Liver (tissue), 3 donors: ENCODE results near the gene HIVEP2.

Experiments used
- ATF3 ChIP-seq: IDR thresholded peaks from 2 replicates; pipeline ENCODE4 v1.6.1; 2016; ENCODE audit warnings: antibody characterized with exemption
- CTCF ChIP-seq: fragments of 150-350 bp; IDR thresholded peaks from 2 replicates; pipeline ENCODE4 v1.5.1; 2017; ENCODE audit warnings: improper control_type of control experiment, low read depth, low read length; ENCODE audit not compliant: missing input control
- EGR1 ChIP-seq, 2 donors: IDR thresholded peaks; 2 replicates each; pipeline ENCODE4 v1.6.1; 2016 to 2018; ENCODE audit warnings: antibody characterized with exemption in 2 of 2, low read depth in 2 of 2
- FOXA1 ChIP-seq: IDR thresholded peaks from 2 replicates; pipeline ENCODE4 v1.6.1; 2016; ENCODE audit warnings: antibody characterized with exemption
- GABPA ChIP-seq, 2 donors: IDR thresholded peaks in 1 of 2; conservative IDR thresholded peaks in 1 of 2; 2 replicates each; pipeline ENCODE4 v1.6.1; 2016; ENCODE audit warnings: antibody characterized with exemption in 2 of 2, mild to moderate bottlenecking in 1 of 2, moderate library complexity in 1 of 2
- HNF4A ChIP-seq, 2 donors: conservative IDR thresholded peaks; 2 replicates each; pipeline ENCODE4 v1.6.1; 2016; ENCODE audit warnings: antibody characterized with exemption in 2 of 2, mild to moderate bottlenecking in 2 of 2
- JUND ChIP-seq, 2 donors: IDR thresholded peaks; 2 replicates each; pipeline ENCODE4 v1.6.1; 2016; ENCODE audit warnings: antibody characterized with exemption in 2 of 2
- MAX ChIP-seq: IDR thresholded peaks from 2 replicates; pipeline ENCODE4 v1.6.1; 2016; ENCODE audit warnings: antibody characterized with exemption
- SP1 ChIP-seq: IDR thresholded peaks from 2 replicates; pipeline ENCODE4 v1.6.1; 2018; ENCODE audit warnings: antibody characterized with exemption, mild to moderate bottlenecking
- TF ChIP-seq, protein P1 (sequence below): IDR thresholded peaks from 2 replicates; pipeline ENCODE4 v1.6.1; 2016; ENCODE audit warnings: antibody characterized with exemption, mild to moderate bottlenecking
- donor health status: healthy.
- donor health status: healthy.

DNA sequence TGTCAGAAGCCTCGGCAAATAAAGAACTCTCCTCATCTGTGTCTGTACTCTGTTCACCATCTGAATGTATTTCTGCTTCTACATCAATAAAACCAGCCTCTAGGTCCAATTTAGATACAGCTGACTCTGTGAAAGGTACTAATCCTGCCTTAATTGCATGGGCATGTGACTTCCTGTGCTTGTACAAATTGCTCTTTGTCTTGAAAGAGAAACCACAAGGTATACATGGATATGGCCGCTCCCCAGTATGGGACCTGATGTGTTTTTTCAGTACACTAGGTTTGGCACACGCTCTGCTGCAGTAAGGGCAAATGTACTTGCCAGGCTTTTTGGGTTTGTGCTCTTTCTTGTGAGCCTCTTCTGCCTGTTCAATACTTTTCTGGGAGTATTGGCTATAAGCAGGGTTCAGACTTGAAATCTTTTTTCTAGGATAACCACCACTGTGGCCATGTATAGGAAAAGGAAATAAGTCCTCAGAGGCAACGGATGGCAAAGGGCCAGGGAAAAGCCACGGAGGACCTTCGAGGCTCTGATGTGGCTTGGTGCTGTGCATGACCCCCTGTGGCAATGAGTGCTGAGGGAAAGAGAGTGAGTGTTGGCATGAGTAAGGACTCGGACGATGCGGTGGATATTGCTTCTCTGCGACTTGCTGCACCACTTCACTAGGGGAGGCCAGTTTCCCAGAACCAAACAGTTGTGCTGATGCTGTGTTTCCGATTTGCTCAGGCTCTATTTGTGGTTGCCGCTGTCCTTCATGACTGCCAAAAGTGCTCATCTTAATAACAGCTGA is 170.9 kb downstream of the HIVEP2 start:
- TF ChIP-seq CTCF (no peak), EGR1 (IDR thresholded peaks at IDR 0.05; ENCODE audit: low read depth in 2 of 2) (no peak), HNF4A (conservative IDR thresholded peaks at IDR 0.05) (no peak), MAX (no peak), GABPA (IDR thresholded peaks at IDR 0.05 in 1 of 2, conservative IDR thresholded peaks at IDR 0.05 in 1 of 2) (no peak), JUND (IDR thresholded peaks at IDR 0.05) (no peak), FOXA1 (no peak), SP1 (no peak), ATF3 (no peak)
- TF ChIP-seq, protein P1, sequence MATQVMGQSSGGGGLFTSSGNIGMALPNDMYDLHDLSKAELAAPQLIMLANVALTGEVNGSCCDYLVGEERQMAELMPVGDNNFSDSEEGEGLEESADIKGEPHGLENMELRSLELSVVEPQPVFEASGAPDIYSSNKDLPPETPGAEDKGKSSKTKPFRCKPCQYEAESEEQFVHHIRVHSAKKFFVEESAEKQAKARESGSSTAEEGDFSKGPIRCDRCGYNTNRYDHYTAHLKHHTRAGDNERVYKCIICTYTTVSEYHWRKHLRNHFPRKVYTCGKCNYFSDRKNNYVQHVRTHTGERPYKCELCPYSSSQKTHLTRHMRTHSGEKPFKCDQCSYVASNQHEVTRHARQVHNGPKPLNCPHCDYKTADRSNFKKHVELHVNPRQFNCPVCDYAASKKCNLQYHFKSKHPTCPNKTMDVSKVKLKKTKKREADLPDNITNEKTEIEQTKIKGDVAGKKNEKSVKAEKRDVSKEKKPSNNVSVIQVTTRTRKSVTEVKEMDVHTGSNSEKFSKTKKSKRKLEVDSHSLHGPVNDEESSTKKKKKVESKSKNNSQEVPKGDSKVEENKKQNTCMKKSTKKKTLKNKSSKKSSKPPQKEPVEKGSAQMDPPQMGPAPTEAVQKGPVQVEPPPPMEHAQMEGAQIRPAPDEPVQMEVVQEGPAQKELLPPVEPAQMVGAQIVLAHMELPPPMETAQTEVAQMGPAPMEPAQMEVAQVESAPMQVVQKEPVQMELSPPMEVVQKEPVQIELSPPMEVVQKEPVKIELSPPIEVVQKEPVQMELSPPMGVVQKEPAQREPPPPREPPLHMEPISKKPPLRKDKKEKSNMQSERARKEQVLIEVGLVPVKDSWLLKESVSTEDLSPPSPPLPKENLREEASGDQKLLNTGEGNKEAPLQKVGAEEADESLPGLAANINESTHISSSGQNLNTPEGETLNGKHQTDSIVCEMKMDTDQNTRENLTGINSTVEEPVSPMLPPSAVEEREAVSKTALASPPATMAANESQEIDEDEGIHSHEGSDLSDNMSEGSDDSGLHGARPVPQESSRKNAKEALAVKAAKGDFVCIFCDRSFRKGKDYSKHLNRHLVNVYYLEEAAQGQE, result no peak
